Common myeloid progenitor, CD34-positive (primary cell): ENCODE measurements around the gene NFE2L1.
"Not testable (repeated sequence)": the region's sequence is repeated elsewhere in the genome, so short reads cannot be mapped to it uniquely, and the experiment has no call there.

ENCODE experiments used
- CTCF ChIA-PET: fragments of 350-600 bp; sonication (Branson Sonifier 250); formaldehyde crosslinking; loops from one replicate; lab custom pipeline; 2021; ENCODE audit warnings: antibody characterized with exemption; lab: Charles Lee
- POLR2A ChIA-PET: fragments of 350-600 bp; sonication (Branson Sonifier 250); formaldehyde crosslinking; loops from one replicate; lab custom pipeline; 2021; ENCODE audit warnings: antibody characterized with exemption; lab: Charles Lee
- DNase-seq, 3 donors: peaks; one replicate each; pipeline versions ENCODE4 v3.0.0 to v3.0.0-alpha.2; 2013
- H3K27ac ChIP-seq, 2 experiments: 1 replicate in 1 of 2; 2 replicates in 1 of 2; pipeline ENCODE4 v1.7.0; 2013; ENCODE audit warnings: inconsistent platforms in 2 of 2, low read length in 2 of 2, mild to moderate bottlenecking in 2 of 2, low read depth in 1 of 2, moderate library complexity in 1 of 2; ENCODE audit not compliant: severe bottlenecking in 2 of 2, insufficient read depth in 1 of 2, poor library complexity in 1 of 2
- H3K27me3 ChIP-seq, 5 experiments: replicated peaks in 2 of 5; 1 replicate in 3 of 5; 2 replicates in 2 of 5; pipeline versions ENCODE4 v1.6.1 to v1.7.0; 2013; ENCODE audit warnings: low read length in 4 of 5, mild to moderate bottlenecking in 2 of 5, moderate library complexity in 2 of 5, inconsistent platforms in 1 of 5; ENCODE audit not compliant: insufficient read depth in 5 of 5, control insufficient read depth in 4 of 5
- H3K36me3 ChIP-seq, 4 experiments: 1 replicate in 2 of 4; 2 replicates in 2 of 4; pipeline versions ENCODE4 v1.6.1 to v1.7.0; 2013; ENCODE audit warnings: low read length in 3 of 4, control low read depth in 1 of 4, mild to moderate bottlenecking in 1 of 4; ENCODE audit not compliant: control insufficient read depth in 4 of 4, insufficient read depth in 4 of 4
- H3K4me1 ChIP-seq, 4 experiments: 1 replicate in 3 of 4; 2 replicates in 1 of 4; pipeline versions ENCODE4 v1.6.1 to v1.7.1; 2013; ENCODE audit warnings: low read length in 3 of 4, mild to moderate bottlenecking in 3 of 4, control low read depth in 1 of 4, inconsistent platforms in 1 of 4, moderate library complexity in 1 of 4; ENCODE audit not compliant: control insufficient read depth in 4 of 4, insufficient read depth in 4 of 4; ENCODE audit errors: control extremely low read depth in 1 of 4
- H3K4me3 ChIP-seq, 7 experiments: 1 replicate in 4 of 7; 2 replicates in 3 of 7; pipeline versions ENCODE4 v1.5.1 to v1.7.0; 2013; ENCODE audit warnings: mild to moderate bottlenecking in 7 of 7, low read length in 6 of 7, moderate library complexity in 6 of 7, inconsistent platforms in 2 of 7, low read depth in 2 of 7, control low read depth in 1 of 7; ENCODE audit not compliant: insufficient read depth in 4 of 7, control insufficient read depth in 1 of 7; ENCODE audit errors: extremely low read depth in 1 of 7
- H3K9me3 ChIP-seq, 5 experiments: 1 replicate in 4 of 5; 2 replicates in 1 of 5; pipeline versions ENCODE4 v1.6.1 to v1.7.1; 2013; ENCODE audit warnings: low read length in 4 of 5, mild to moderate bottlenecking in 2 of 5, inconsistent platforms in 1 of 5, low read depth in 1 of 5, moderate library complexity in 1 of 5; ENCODE audit not compliant: control insufficient read depth in 4 of 5, insufficient read depth in 2 of 5; ENCODE audit errors: control extremely low read depth in 1 of 5
- WGBS: methylation state at CpG from one replicate; pipeline ENCODE4 v1.1.5; 2013; ENCODE audit not compliant: insufficient coverage; 5-methylcytosine and 5-hydroxymethylcytosine counted together

The NFE2L1 gene

GRCh38 chr17:48012654-48013053 lies 35.5 kb upstream of the NFE2L1 start:
- Histone ChIP-seq H3K4me3 (peak overlapping the region in 1 of 7 experiments; percentile 71), H3K27me3 (peaks cover 0 to 35% (median 10%) of the 10 kb centered on the region in 5 experiments), H3K27ac (no peak overlapping the region), H3K9me3 (no peaks in the 10 kb centered on the region), H3K4me1 (peaks cover 0 to 45% (median 18%) of the 10 kb centered on the region in 4 experiments), H3K36me3 (no peaks in the 10 kb centered on the region)
- no peak for DNase-seq
- ChIA-PET CTCF (interaction anchor here (1.1 to 14.4 kb wide), 6 partner anchors 8 to 124 kb away, joined by 3 to 511 read pairs (median 8); partner anchors contain the start of gene CDK5RAP3), POLR2A (interaction anchor here (1.1 kb wide), 1 partner anchor 31 kb away, joined by 3 read pairs; no protein-coding TSS in a partner anchor)
- WGBS, result 48% methylated on average over 4 of the region's 5 CpGs

DNA sequence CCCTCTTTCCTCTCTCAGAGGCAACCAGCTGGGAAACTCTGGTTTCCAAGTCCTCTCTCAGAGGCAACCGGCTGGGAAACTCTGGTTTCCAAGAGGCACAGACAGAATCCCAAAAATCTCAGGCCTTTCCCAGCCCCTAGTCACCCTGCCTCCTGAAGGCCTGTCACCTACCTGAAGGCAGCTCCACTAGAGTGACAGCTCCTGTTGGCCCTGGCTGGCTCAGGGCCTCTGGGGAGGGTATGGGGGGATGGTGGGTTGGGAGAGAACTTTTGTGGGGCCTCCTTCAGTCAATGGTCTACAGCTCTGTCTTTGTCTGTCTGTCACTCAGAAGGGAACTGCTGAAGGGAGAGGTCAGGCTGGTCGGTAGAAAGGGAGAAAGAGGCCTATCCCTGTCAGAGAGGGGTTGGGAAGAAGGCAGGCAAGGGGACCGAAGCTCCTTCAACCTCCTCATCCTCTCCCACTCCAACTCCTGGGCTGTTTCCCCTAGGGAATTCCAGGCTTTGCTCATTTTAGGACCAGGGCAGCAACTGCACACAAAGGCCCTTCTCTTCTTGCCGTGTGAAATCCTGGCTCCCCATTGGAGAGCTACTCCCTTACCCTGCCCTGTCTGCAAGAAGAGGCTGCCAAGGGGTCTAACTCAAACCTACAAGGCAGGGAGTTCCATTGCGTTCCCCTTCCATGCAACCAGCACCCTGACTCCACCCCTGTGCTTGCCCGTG lies 34.1 kb upstream of the NFE2L1 start:
- no peaks in the 10 kb centered on the region for H3K36me3 ChIP-seq
- ChIA-PET POLR2A (interaction anchor here (0.6 kb wide), 1 partner anchor 60 kb away, joined by 3 read pairs; no protein-coding TSS in a partner anchor), CTCF (interaction anchor here (0.6 to 14.4 kb wide), 6 partner anchors 10 to 47 kb away, joined by 3 to 511 read pairs (median 5); partner anchors contain the start of gene CDK5RAP3)
- H3K4me1 ChIP-seq, result peaks cover 0 to 52% (median 21%) of the 10 kb centered on the region in 4 experiments
- no peak overlapping the region for H3K4me3 ChIP-seq
- no peak overlapping the region for H3K27ac ChIP-seq
- WGBS, result 98% methylated on average over 5 of the region's 6 CpGs
- DNase-seq, result no peak
- H3K9me3 ChIP-seq, result no peaks in the 10 kb centered on the region
- H3K27me3 ChIP-seq, result peaks cover 0 to 35% (median 10%) of the 10 kb centered on the region in 5 experiments

DNA sequence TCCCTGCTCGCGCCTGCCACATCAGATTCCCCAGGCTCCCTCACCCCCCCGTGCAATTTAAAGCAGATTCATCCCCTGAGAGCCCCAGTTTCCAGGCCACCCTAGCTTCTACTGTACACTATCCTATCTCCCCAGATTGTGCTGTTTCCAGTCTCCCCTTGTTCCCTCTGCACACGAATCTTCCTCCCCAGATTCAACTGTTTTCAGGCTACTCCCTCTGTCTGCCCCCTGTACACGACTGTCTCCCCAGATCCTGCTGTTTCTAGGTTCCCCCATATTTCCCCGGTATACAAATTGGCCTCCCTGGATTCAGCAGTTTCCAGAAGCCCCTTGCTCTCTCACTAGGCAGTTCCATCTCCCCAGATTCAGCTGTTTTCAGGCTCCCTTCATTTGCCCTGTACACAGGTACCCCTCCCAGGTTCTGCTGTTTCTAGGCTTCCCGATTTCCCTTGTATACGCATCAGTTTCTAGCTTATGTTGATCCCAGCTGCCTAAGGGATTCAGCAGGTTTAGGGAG lies 33.5 kb upstream of the NFE2L1 start:
- ChIA-PET POLR2A (no interaction called here), CTCF (interaction anchor here (1.2 to 14.4 kb wide), 6 partner anchors 10 to 35 kb away, joined by 3 to 511 read pairs (median 6); partner anchors contain the start of gene CDK5RAP3)
- H3K4me1 ChIP-seq, result peaks cover 0 to 52% (median 21%) of the 10 kb centered on the region in 4 experiments
- no peaks in the 10 kb centered on the region for H3K36me3 ChIP-seq
- H3K27me3 ChIP-seq, result peaks cover 0 to 35% (median 10%) of the 10 kb centered on the region in 5 experiments
- no peak for DNase-seq
- no peaks in the 10 kb centered on the region for H3K9me3 ChIP-seq
- no peak overlapping the region for H3K27ac ChIP-seq
- H3K4me3 ChIP-seq, result no peak overlapping the region
- WGBS, result 91% methylated on average over 6 of the region's 8 CpGs

DNA sequence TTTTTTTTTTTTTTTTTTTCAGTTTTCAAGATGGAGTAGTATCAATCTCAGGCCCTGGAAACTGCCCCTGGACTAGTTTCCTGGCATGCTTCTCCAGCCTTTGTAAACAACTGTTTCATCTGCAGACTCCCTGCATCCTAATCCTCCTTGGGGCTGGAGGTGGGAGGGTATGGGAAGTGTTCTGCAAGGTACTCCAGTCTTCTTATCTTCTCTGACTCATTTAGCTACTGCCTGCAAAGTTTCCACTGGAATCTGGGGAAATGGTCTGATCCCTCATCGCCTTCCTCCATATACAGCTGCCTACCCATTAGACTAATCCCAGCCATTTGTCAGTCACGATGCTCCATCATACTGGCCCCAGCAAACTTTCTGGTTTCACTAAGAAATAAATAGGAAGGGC lies 32.0 kb upstream of the NFE2L1 start:
- ChIA-PET CTCF (interaction anchor here (0.7 to 14.4 kb wide), 8 partner anchors 13 to 186 kb away, joined by 4 to 511 read pairs (median 4); partner anchors contain the start of gene CDK5RAP3), POLR2A (no interaction called here)
- Histone ChIP-seq H3K27me3 (peaks cover 0 to 35% (median 10%) of the 10 kb centered on the region in 5 experiments), H3K36me3 (no peaks in the 10 kb centered on the region), H3K9me3 (no peaks in the 10 kb centered on the region), H3K4me1 (peaks cover 0 to 48% (median 21%) of the 10 kb centered on the region in 4 experiments), H3K27ac (no peak overlapping the region), H3K4me3 (no peak overlapping the region)
- no peak for DNase-seq
- WGBS, result 100% methylated on average over 2 of the region's 2 CpGs

DNA sequence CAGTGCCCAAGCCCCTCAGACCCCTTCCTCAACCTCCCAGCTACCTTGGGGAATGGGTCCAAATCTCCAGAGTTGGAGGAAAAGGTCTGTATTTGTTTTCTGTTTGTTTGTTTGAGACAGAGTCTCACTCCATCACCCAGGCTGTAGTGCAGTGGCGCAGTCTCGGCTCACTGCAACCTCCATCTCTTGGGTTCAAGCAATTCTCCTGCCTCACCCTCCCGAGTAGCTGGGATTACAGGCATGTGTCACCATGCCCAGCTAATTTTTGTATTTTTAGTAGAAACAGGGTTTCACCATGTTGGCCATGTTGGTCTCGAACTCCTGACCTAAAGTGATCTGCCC lies 30.4 kb upstream of the NFE2L1 start:
- H3K27ac ChIP-seq, H3K4me3 ChIP-seq, H3K36me3 ChIP-seq, H3K9me3 ChIP-seq, DNase-seq: not testable (repeated sequence)
- WGBS, result 83% methylated on average over 2 of the region's 4 CpGs
- Histone ChIP-seq H3K27me3 (peaks cover 0 to 24% (median 8%) of the 10 kb centered on the region in 5 experiments), H3K4me1 (peaks cover under 1 to 37% (median 7%) of the 10 kb centered on the region in 4 experiments)
- ChIA-PET CTCF (interaction anchor here (0.9 to 14.4 kb wide), 19 partner anchors 9 to 177 kb away, joined by 3 to 511 read pairs (median 6); partner anchors contain the start of genes CDK5RAP3, PRR15L and SCRN2), POLR2A (interaction anchor here (0.6 to 1.4 kb wide), 3 partner anchors 10 to 35 kb away, joined by 3 read pairs; no protein-coding TSS in a partner anchor)

GRCh38 chr17:48021934-48022333 lies 26.2 kb upstream of the NFE2L1 start:
- peaks cover 4 to 48% (median 40%) of the 10 kb centered on the region in 4 experiments for H3K4me1 ChIP-seq

More at GRCh38 chr17:48021934-48022333, 26.2 kb upstream of the NFE2L1 start:
- peaks cover 0 to 2% (median 0%) of the 10 kb centered on the region in 5 experiments for H3K27me3 ChIP-seq
- no peak overlapping the region for H3K4me3 ChIP-seq
- ChIA-PET CTCF (interaction anchor here (1.3 to 14.4 kb wide), 3 partner anchors 42 to 75 kb away, joined by 5 to 511 read pairs (median 5); partner anchors contain the start of gene CDK5RAP3), POLR2A (interaction anchor here (0.6 kb wide), 1 partner anchor 1512 kb away, joined by 3 read pairs; no protein-coding TSS in a partner anchor)
- no CpG with 5 or more reads among the region's 5 CpGs for WGBS
- H3K36me3 ChIP-seq, result no peaks in the 10 kb centered on the region
- no peaks in the 10 kb centered on the region for H3K9me3 ChIP-seq
- no peak overlapping the region for H3K27ac ChIP-seq
- DNase-seq, result no peak
